ENCODE data around the gene SUSD3. TPM values are rescaled to one million over a fixed set of nuclear protein-coding genes. Genes with fewer than 3 reads are reported as not detected.

The SUSD3 gene
- total and polyA plus RNA-seq, 10 of the 15 experiments (the other 5 are each of a cell fraction or from before 2014, with no cell fraction given), result 2.5 to 92.0 (median 31.1) TPM

DNA sequence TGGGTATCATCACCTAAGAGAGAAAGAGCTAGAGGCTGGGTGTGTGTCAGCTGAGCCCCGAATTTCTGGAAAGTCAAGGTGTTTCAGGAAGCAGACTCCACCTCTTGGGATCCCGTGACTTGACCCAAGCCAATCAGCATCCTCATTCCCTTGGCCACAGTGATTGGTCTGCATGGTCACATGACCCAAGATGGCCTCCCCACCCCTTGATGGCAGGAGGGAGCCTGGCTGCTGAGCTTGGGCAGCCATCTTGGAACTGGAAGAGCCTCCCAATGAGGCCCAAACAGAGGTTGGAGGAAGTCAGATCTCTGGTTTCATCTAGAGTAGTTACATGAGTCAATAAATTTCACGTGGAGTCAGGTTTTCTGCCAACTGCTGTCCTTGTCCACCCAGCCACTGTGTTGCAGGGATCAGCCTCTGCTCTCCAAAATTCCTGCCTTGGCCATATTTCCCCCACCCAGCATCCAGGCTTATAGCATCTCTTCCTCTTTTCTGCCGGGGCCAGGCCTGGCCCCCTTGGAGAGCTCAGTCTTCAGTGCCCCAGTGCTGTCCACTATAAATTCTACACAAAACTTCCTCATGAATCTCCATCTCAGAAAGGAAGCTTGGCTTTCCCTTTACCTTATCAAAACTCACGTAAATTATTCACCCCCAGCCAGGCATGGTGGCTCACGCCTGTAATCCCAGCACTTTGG lies 17.2 kb upstream of the SUSD3 start (continued):
- TF ChIP-seq ZNF217 (IDR thresholded peaks at IDR 0.05) (no peak), HDAC6 (IDR thresholded peaks at IDR 0.05; ENCODE audit: unreplicated experiment) (no peak), EGR1 (IDR thresholded peaks at IDR 0.05; ENCODE audit: borderline replicate concordance in 1 of 2, low read depth in 2 of 2, low read length in 2 of 2) (no peak), MTA3 (IDR thresholded peaks at IDR 0.05; ENCODE audit: borderline replicate concordance, low read length) (no peak), KLF5 (IDR thresholded peaks at IDR 0.05; ENCODE audit: partially characterized antibody) (no peak), SMARCA5 (IDR thresholded peaks at IDR 0.05) (no peak)
- TF ChIP-seq, protein P1, sequence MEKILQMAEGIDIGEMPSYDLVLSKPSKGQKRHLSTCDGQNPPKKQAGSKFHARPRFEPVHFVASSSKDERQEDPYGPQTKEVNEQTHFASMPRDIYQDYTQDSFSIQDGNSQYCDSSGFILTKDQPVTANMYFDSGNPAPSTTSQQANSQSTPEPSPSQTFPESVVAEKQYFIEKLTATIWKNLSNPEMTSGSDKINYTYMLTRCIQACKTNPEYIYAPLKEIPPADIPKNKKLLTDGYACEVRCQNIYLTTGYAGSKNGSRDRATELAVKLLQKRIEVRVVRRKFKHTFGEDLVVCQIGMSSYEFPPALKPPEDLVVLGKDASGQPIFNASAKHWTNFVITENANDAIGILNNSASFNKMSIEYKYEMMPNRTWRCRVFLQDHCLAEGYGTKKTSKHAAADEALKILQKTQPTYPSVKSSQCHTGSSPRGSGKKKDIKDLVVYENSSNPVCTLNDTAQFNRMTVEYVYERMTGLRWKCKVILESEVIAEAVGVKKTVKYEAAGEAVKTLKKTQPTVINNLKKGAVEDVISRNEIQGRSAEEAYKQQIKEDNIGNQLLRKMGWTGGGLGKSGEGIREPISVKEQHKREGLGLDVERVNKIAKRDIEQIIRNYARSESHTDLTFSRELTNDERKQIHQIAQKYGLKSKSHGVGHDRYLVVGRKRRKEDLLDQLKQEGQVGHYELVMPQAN (conservative IDR thresholded peaks at IDR 0.05), result no peak
- TF ChIP-seq, protein P2, sequence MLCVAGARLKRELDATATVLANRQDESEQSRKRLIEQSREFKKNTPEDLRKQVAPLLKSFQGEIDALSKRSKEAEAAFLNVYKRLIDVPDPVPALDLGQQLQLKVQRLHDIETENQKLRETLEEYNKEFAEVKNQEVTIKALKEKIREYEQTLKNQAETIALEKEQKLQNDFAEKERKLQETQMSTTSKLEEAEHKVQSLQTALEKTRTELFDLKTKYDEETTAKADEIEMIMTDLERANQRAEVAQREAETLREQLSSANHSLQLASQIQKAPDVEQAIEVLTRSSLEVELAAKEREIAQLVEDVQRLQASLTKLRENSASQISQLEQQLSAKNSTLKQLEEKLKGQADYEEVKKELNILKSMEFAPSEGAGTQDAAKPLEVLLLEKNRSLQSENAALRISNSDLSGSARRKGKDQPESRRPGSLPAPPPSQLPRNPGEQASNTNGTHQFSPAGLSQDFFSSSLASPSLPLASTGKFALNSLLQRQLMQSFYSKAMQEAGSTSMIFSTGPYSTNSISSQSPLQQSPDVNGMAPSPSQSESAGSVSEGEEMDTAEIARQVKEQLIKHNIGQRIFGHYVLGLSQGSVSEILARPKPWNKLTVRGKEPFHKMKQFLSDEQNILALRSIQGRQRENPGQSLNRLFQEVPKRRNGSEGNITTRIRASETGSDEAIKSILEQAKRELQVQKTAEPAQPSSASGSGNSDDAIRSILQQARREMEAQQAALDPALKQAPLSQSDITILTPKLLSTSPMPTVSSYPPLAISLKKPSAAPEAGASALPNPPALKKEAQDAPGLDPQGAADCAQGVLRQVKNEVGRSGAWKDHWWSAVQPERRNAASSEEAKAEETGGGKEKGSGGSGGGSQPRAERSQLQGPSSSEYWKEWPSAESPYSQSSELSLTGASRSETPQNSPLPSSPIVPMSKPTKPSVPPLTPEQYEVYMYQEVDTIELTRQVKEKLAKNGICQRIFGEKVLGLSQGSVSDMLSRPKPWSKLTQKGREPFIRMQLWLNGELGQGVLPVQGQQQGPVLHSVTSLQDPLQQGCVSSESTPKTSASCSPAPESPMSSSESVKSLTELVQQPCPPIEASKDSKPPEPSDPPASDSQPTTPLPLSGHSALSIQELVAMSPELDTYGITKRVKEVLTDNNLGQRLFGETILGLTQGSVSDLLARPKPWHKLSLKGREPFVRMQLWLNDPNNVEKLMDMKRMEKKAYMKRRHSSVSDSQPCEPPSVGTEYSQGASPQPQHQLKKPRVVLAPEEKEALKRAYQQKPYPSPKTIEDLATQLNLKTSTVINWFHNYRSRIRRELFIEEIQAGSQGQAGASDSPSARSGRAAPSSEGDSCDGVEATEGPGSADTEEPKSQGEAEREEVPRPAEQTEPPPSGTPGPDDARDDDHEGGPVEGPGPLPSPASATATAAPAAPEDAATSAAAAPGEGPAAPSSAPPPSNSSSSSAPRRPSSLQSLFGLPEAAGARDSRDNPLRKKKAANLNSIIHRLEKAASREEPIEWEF (IDR thresholded peaks at IDR 0.05; ENCODE audit: insufficient replicate concordance, low read depth, low read length), result no peak
